Smooth muscle cell (in vitro differentiated cells): ENCODE measurements around the gene SLF2. TPM values are rescaled to one million over a fixed set of nuclear protein-coding genes. Genes with fewer than 3 reads are reported as not detected.
"Not testable (repeated sequence)": the region's sequence is repeated elsewhere in the genome, so short reads cannot be mapped to it uniquely, and the experiment has no call there.

Source experiments
- DNase-seq: peaks from one replicate; lab custom pipeline; 2025; ENCODE audit not compliant: unreplicated experiment; lab: John Stamatoyannopoulos, UW
- H2AFZ ChIP-seq: fragments of 200-600 bp; sonication (generic); 2 replicates; pipeline ENCODE4 v1.6.0; 2016; ENCODE audit warnings: antibody characterized with exemption, low read depth, mild to moderate bottlenecking
- H3F3A ChIP-seq: fragments of 200-600 bp; sonication (generic); 2 replicates; pipeline ENCODE4 v1.6.0; 2017; ENCODE audit warnings: antibody characterized with exemption, low read depth
- H3K27ac ChIP-seq: fragments of 200-600 bp; sonication (generic); 2 replicates; pipeline ENCODE4 v1.5.1; 2016; ENCODE audit warnings: low read depth, mild to moderate bottlenecking
- H3K27me3 ChIP-seq: fragments of 200-600 bp; sonication (generic); 2 replicates; pipeline ENCODE4 v1.6.1; 2016; ENCODE audit warnings: low read depth, mild to moderate bottlenecking
- H3K36me3 ChIP-seq: fragments of 200-600 bp; sonication (generic); 2 replicates; pipeline ENCODE4 v1.5.1; 2016; ENCODE audit warnings: low read depth
- H3K4me1 ChIP-seq: fragments of 200-600 bp; sonication (generic); 2 replicates; pipeline ENCODE4 v1.5.1; 2016; ENCODE audit warnings: low read depth
- H3K4me2 ChIP-seq: fragments of 200-600 bp; sonication (generic); 2 replicates; pipeline ENCODE4 v1.6.0; 2016; ENCODE audit warnings: mild to moderate bottlenecking
- H3K4me3 ChIP-seq: fragments of 200-600 bp; sonication (generic); 2 replicates; pipeline ENCODE4 v1.5.1; 2016; ENCODE audit warnings: mild to moderate bottlenecking
- H3K79me2 ChIP-seq: fragments of 200-600 bp; sonication (generic); 2 replicates; pipeline ENCODE4 v1.6.0; 2016; ENCODE audit warnings: low read depth, mild to moderate bottlenecking
- H3K9ac ChIP-seq: fragments of 200-600 bp; sonication (generic); 2 replicates; pipeline ENCODE4 v1.6.0; 2016; ENCODE audit warnings: low read depth
- H3K9me3 ChIP-seq: fragments of 200-600 bp; sonication (generic); replicated peaks from 2 replicates; pipeline ENCODE4 v1.5.1; 2016; ENCODE audit warnings: low read depth
- H4K20me1 ChIP-seq: fragments of 200-600 bp; sonication (generic); 2 replicates; pipeline ENCODE4 v1.6.0; 2016; ENCODE audit warnings: low read depth
- CTCF ChIP-seq: fragments of 200-600 bp; sonication (generic); IDR thresholded peaks from 2 replicates; pipeline ENCODE4 v1.5.1; 2017; ENCODE audit warnings: borderline replicate concordance, mild to moderate bottlenecking, antibody characterized with exemption; ENCODE audit not compliant: insufficient read depth, poor library complexity, severe bottlenecking
- WGBS: methylation state at CpG from one replicate; pipeline ENCODE4 v1.1.7; 2016; ENCODE audit warnings: low lambda C conversion rate; 5-methylcytosine and 5-hydroxymethylcytosine counted together
- polyA plus RNA-seq: library from polyadenylated mRNA; unstranded; fragments of >200 nt; fragmentation: Nextera tagmentation; extraction: Ambion mirVana; gene quantifications from 2 replicates; pipeline ENCODE4 v1.2.1, GENCODE V29; 2016
- total RNA-seq: library from RNA; depleted of rRNA; stranded (reverse); fragments of >200 nt; gene quantifications from 2 replicates; pipeline ENCODE4 v1.2.3, GENCODE V29; 2014

SLF2 gene
- total and polyA plus RNA-seq, 2 experiments from 2014 or later = 8.1 to 24.9 TPM

GRCh38 chr10:100972115-100972903, 59.5 kb downstream of the SLF2 start:
- Histone ChIP-seq H3K4me2 (no peak overlapping the region), H3K79me2 (no peaks in the 10 kb centered on the region), H3K4me3 (no peak overlapping the region), H3K9ac (no peak overlapping the region), H3F3A (peaks cover 6% of the 10 kb centered on the region), H3K9me3 (no peaks in the 10 kb centered on the region), H2AFZ (no peak overlapping the region), H3K27me3 (no peaks in the 10 kb centered on the region), H3K4me1 (no peaks in the 10 kb centered on the region), H4K20me1 (no peaks in the 10 kb centered on the region), H3K27ac (no peak overlapping the region), H3K36me3 (no peaks in the 10 kb centered on the region)
- no peak for TF ChIP-seq CTCF
- DNase-seq = no peak
- WGBS = 77% methylated on average over 13 of the region's 13 CpGs

- no peak for DNase-seq
- Histone ChIP-seq H3K4me3 (no peak overlapping the region), H3K9ac (no peak overlapping the region), H3K4me2 (no peak overlapping the region), H3K4me1 (no peaks in the 10 kb centered on the region), H3K36me3 (no peaks in the 10 kb centered on the region), H3K9me3 (no peaks in the 10 kb centered on the region), H3K27ac (no peak overlapping the region), H2AFZ (no peak overlapping the region), H3K27me3 (no peaks in the 10 kb centered on the region), H4K20me1 (no peaks in the 10 kb centered on the region), H3F3A (peaks cover 6% of the 10 kb centered on the region), H3K79me2 (no peaks in the 10 kb centered on the region)
- TF ChIP-seq CTCF = no peak
- WGBS = 95% methylated on average over 6 of the region's 6 CpGs
Measured at GRCh38 chr10:100972904-100973535, 60.3 kb downstream of the SLF2 start.

GRCh38 chr10:100975397-100975796, 62.6 kb downstream of the SLF2 start:
- H3K36me3 ChIP-seq, H3K27ac ChIP-seq, H3K4me3 ChIP-seq, H3K4me2 ChIP-seq, H3K4me1 ChIP-seq, H3F3A ChIP-seq, H4K20me1 ChIP-seq, H2AFZ ChIP-seq, H3K79me2 ChIP-seq, H3K9ac ChIP-seq, H3K27me3 ChIP-seq, H3K9me3 ChIP-seq, DNase-seq: not testable (repeated sequence)
- 90% methylated on average over 8 of the region's 8 CpGs for WGBS

- no peak for DNase-seq
- Histone ChIP-seq H3F3A (no peaks in the 10 kb centered on the region), H3K4me2 (no peak overlapping the region), H3K9me3 (no peaks in the 10 kb centered on the region), H3K9ac (no peak overlapping the region), H3K27me3 (no peaks in the 10 kb centered on the region), H3K27ac (no peak overlapping the region), H2AFZ (no peak overlapping the region), H3K4me1 (no peaks in the 10 kb centered on the region), H3K36me3 (no peaks in the 10 kb centered on the region), H4K20me1 (no peaks in the 10 kb centered on the region), H3K79me2 (no peaks in the 10 kb centered on the region), H3K4me3 (no peak overlapping the region)
- WGBS = 73% methylated on average over 3 of the region's 3 CpGs
- no peak for TF ChIP-seq CTCF
Measured at GRCh38 chr10:100976906-100977305, 64.1 kb downstream of the SLF2 start.
